Measurements from ENCODE around the gene CHDH. TPM values are rescaled to one million over a fixed set of nuclear protein-coding genes. Genes with fewer than 3 reads are reported as not detected.

CHDH gene
- total RNA-seq, 2 donors from 2014 or later = 0.50 to 0.94 TPM

- no peak overlapping the region for H3K27ac Mint-ChIP-seq
- ATAC-seq = no peak
- H3K4me3 Mint-ChIP-seq = no peak overlapping the region
- H3K9me3 ChIP-seq (ENCODE audit: control insufficient read depth, low read length, poor library complexity, severe bottlenecking) = no peaks in the 10 kb centered on the region
- H3K36me3 Mint-ChIP-seq (ENCODE audit: low read depth) = peaks cover 5% of the 10 kb centered on the region
- peaks cover 55% of the 10 kb centered on the region for H3K27me3 Mint-ChIP-seq
- H3K4me1 Mint-ChIP-seq = peaks cover 6% of the 10 kb centered on the region
- no peak for DNase-seq
These were observed 71.8 kb downstream of the CHDH start for GRCh38 chr3:53774414-53774813.

DNA sequence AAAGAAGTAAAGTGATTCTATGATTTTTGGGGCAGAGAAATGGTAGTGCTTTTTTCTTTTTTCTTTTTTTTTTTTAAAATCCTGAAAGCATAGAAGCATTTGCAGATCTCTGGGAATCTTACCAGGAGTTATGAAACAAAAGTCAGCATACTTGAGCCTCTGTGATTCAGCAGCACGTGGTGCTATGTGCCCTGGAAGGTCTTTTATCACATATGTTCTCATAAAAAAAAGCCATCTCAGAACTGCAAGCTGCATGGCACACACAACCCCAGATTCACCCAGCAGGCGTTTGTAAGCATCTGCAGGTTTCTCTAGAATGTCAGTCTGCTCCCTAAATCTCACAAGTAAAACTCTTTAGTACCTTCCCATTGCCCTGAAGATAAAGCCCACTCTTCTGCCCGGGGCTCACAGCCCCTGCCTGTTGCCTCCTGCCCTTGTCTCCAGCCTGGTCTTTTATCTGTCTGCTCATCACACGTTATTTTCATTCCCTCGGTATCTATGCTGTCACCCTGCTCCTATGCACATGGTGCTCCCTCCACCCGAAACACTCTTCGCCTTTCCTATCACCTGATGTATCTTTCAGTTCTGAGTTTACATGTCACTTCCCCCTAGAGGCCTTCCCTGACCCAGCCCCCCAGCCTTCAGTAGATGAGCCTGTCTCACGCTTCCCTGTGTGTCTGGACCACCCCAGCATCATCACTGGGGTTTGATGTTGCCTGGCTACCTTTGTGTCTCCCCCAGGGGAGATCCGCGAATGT is 72.4 kb downstream of the CHDH start:
- DNase-seq = no peak
- peaks cover 6% of the 10 kb centered on the region for H3K4me1 Mint-ChIP-seq
- ATAC-seq = no peak
- H3K4me3 Mint-ChIP-seq = no peak overlapping the region
- H3K9me3 ChIP-seq (ENCODE audit: control insufficient read depth, low read length, poor library complexity, severe bottlenecking) = no peaks in the 10 kb centered on the region
- peaks cover 60% of the 10 kb centered on the region for H3K27me3 Mint-ChIP-seq
- peaks cover 5% of the 10 kb centered on the region for H3K36me3 Mint-ChIP-seq (ENCODE audit: low read depth)
- no peak overlapping the region for H3K27ac Mint-ChIP-seq

DNA sequence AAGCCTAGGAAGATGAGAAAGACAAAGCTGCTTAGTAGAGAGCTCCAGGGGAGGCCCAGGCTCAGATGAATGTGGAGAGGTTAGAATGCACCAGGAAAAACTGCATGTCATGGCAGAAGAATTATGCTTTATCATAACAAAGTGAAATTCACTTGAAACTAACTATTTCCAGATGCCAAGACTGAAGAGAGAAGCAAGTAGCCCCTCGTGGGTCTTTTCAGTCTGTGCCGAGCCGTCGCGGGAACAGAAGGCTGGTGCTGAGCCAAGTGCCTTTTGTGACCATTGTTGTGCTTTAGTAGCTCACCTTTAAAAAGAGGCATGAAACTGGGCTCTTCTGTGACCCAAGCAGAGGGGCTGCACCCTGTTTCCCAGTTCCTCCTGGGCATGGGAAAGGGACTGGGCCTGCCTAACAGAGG is 73.2 kb downstream of the CHDH start:
- no peaks in the 10 kb centered on the region for H3K9me3 ChIP-seq (ENCODE audit: control insufficient read depth, low read length, poor library complexity, severe bottlenecking)
- H3K27ac Mint-ChIP-seq = no peak overlapping the region
- DNase-seq (no peak), ATAC-seq (no peak)
- peaks cover 6% of the 10 kb centered on the region for H3K4me1 Mint-ChIP-seq
- H3K4me3 Mint-ChIP-seq = no peak overlapping the region
- peaks cover 65% of the 10 kb centered on the region for H3K27me3 Mint-ChIP-seq
- peaks cover 5% of the 10 kb centered on the region for H3K36me3 Mint-ChIP-seq (ENCODE audit: low read depth)

GRCh38 chr3:53772562-53772961 is 73.7 kb downstream of the CHDH start:
- Mint-ChIP-seq H3K27me3 (peaks cover 67% of the 10 kb centered on the region), H3K4me1 (peaks cover 6% of the 10 kb centered on the region), H3K4me3 (no peak overlapping the region), H3K27ac (no peak overlapping the region), H3K36me3 (ENCODE audit: low read depth) (peaks cover 5% of the 10 kb centered on the region)
- no peak for DNase-seq
- ATAC-seq = no peak
- H3K9me3 ChIP-seq (ENCODE audit: control insufficient read depth, low read length, poor library complexity, severe bottlenecking) = no peaks in the 10 kb centered on the region

DNA sequence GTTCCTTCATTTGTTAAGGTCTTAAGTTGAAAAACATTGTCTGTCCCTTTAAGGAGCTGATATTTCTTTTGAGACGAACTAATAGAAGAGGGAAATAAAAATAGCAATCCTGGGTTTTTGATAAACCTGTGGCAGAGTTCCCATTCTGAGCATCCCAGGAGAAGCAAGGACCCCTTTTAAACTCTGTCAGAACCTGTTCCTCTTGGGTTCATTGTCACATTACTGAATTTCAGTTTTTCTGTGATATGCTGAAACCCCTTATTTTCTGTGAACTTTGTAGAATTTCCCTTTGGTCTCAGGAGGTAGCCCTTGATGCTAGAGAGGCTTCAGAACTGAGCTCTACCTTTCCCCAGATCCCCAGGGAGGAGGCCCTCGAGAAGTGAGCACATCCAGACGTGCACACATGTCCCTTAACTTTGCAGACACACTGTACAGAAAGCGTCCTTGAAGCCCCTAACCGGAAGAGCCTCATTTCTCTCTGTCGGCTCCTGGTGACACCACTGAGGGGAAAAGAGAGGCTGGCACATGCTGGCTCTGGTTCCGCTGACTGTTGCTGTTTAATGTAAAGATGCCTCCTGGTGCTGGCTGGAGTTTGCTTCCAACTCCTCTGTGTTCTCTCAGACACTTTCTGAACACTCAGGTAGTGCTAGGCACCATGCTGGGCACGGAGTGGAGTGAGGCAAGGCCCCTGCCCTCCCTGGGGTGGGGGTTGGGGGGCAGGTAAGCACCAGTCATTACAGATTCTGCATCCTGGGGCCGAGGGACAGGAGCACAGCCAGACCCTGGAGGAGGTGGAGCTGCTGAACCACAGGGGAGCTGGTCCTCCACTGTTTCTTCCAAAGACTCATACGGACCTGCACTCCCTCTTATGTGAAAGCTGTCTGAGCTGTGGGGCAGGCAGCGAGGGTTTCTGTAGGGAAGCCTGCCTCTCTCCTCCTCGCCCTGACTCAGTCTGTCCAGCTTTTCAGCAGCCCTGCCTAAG is 77.5 kb downstream of the CHDH start:
- Mint-ChIP-seq H3K4me3 (no peak overlapping the region), H3K27me3 (peaks cover 57% of the 10 kb centered on the region), H3K4me1 (peaks cover 2% of the 10 kb centered on the region), H3K27ac (no peak overlapping the region), H3K36me3 (ENCODE audit: low read depth) (peaks cover 3% of the 10 kb centered on the region)
- DNase-seq (no peak), ATAC-seq (no peak)
- no peaks in the 10 kb centered on the region for H3K9me3 ChIP-seq (ENCODE audit: control insufficient read depth, low read length, poor library complexity, severe bottlenecking)

DNA sequence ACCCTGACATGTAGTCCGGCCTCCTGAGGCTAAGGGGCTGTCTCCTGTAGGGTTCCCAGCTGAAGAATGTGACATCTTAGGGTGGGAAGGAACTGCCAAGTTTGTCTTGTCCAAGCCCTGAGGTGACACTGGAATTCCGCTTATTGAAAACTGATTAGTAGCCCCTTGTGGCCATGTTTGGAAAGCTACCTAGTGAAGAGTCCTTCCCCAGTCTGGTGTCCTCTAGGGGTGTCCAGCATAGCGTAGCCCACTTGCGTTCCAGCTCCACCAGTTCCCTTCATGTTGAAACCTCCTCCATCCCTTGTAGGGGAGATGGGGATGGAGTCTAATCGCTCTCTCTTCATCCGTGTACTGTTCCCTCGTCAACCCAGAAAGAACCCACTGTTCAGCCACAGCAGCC is 79.5 kb downstream of the CHDH start:
- ATAC-seq (no peak), DNase-seq (no peak)
- Mint-ChIP-seq H3K36me3 (ENCODE audit: low read depth) (peaks cover 3% of the 10 kb centered on the region), H3K4me3 (no peak overlapping the region), H3K27ac (no peak overlapping the region), H3K4me1 (peaks cover 2% of the 10 kb centered on the region), H3K27me3 (peaks cover 38% of the 10 kb centered on the region)
- no peaks in the 10 kb centered on the region for H3K9me3 ChIP-seq (ENCODE audit: control insufficient read depth, low read length, poor library complexity, severe bottlenecking)

DNA sequence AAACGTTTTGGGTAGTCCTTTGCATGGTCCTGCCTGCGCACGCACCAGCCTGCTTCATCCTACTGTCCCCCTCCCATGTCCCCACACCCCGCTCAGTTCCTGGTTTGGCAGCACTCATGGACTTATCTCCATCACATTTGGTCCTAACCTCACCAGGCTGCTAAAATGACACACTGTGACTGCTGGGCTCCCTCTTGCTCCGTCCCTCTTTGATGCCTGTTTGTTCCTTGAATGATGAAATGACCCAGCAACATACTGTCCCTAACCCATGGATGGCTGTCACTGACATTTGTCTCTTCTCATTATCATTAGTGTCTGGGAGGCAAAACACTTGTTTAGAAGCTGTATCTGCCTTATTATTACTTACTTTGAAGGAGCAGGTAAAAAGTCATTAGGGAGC is 80.5 kb downstream of the CHDH start:
- peaks cover 2% of the 10 kb centered on the region for H3K4me1 Mint-ChIP-seq
- peaks cover 3% of the 10 kb centered on the region for H3K36me3 Mint-ChIP-seq (ENCODE audit: low read depth)
- no peak overlapping the region for H3K4me3 Mint-ChIP-seq
- DNase-seq (no peak), ATAC-seq (no peak)
- no peaks in the 10 kb centered on the region for H3K9me3 ChIP-seq (ENCODE audit: control insufficient read depth, low read length, poor library complexity, severe bottlenecking)
- H3K27ac Mint-ChIP-seq = no peak overlapping the region
- peaks cover 33% of the 10 kb centered on the region for H3K27me3 Mint-ChIP-seq

GRCh38 chr3:53764026-53764775 is 82.0 kb downstream of the CHDH start:
- DNase-seq (no peak), ATAC-seq (no peak)

DNA sequence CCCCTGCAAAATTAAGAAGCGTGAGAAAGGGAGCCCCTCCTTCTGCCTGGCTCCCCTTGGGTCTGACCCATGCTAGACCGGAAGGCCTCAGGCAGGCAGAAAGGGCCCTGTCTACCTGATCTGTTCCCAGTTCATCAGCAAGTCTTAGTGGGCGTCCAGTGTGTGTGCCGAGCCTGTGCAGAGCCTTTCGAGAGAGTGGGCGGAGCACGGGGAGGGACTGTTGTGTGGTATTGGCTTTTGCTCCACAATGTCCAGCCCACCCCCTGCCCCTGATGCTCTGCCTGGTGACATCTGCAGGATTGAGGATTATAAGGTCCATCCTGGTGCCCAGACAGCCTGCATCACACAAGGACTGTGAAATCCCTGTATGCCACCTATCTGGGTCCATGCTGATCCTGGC is 82.9 kb downstream of the CHDH start:
- H3K27ac Mint-ChIP-seq = no peak overlapping the region
- peaks cover 16% of the 10 kb centered on the region for H3K27me3 Mint-ChIP-seq
- no peak for DNase-seq
- no peak overlapping the region for H3K4me3 Mint-ChIP-seq
- no peaks in the 10 kb centered on the region for H3K9me3 ChIP-seq (ENCODE audit: control insufficient read depth, low read length, poor library complexity, severe bottlenecking)
- ATAC-seq = no peak
- H3K4me1 Mint-ChIP-seq = no peaks in the 10 kb centered on the region
- H3K36me3 Mint-ChIP-seq (ENCODE audit: low read depth) = no peaks in the 10 kb centered on the region

More at GRCh38 chr3:53764026-53764775, 82.0 kb downstream of the CHDH start:
- H3K27me3 Mint-ChIP-seq = peaks cover 22% of the 10 kb centered on the region
- no peaks in the 10 kb centered on the region for H3K9me3 ChIP-seq (ENCODE audit: control insufficient read depth, low read length, poor library complexity, severe bottlenecking)
- H3K27ac Mint-ChIP-seq = no peak overlapping the region
- H3K4me3 Mint-ChIP-seq = no peak overlapping the region
- no peaks in the 10 kb centered on the region for H3K4me1 Mint-ChIP-seq
- no peaks in the 10 kb centered on the region for H3K36me3 Mint-ChIP-seq (ENCODE audit: low read depth)

Other genes starting within 250 kb of the CHDH start
- under 1 TPM; 0.44 to 0.75 TPM for gene IL17RB, start 149 bp upstream of the CHDH start, total RNA-seq
- 10 to 100 TPM; 15.7 to 21.2 TPM for gene ACTR8, start 35.7 kb upstream of the CHDH start, total RNA-seq
- 100 to 1,000 TPM; 114 to 121 TPM for gene SELENOK, start 45.4 kb upstream of the CHDH start, total RNA-seq